SK-N-MC (cell line): ENCODE results near the gene TRNP1.
A peak's percentile ranks its signal among the peaks of the same experiment; 100 is the strongest.
"Not testable (repeated sequence)": the region's sequence is repeated elsewhere in the genome, so short reads cannot be mapped to it uniquely, and the experiment has no call there.

ENCODE experiments used
- DNase-seq: peaks from one replicate; pipeline ENCODE4 v3.0.0-alpha.2; 2011; ENCODE audit warnings: low read depth, low spot score
- H3K27ac ChIP-seq: fragments of 200-600 bp; sonication (generic); 2 replicates; pipeline ENCODE4 v1.5.1; 2016; ENCODE audit warnings: mixed run types
- H3K36me3 ChIP-seq: fragments of 200-600 bp; sonication (generic); 2 replicates; pipeline ENCODE4 v1.6.1; 2017; ENCODE audit warnings: antibody characterized with exemption, low read length, mixed read lengths; ENCODE audit not compliant: insufficient read depth
- H3K4me3 ChIP-seq: fragments of 200-600 bp; sonication (generic); 2 replicates; pipeline ENCODE4 v1.5.1; 2016
- H3K9ac ChIP-seq: fragments of 200-600 bp; sonication (generic); 2 replicates; pipeline ENCODE4 v1.8.0; 2017; ENCODE audit warnings: mixed run types, mixed read lengths; ENCODE audit not compliant: insufficient read length
- H3K9me3 ChIP-seq: fragments of 200-600 bp; sonication (generic); 2 replicates; pipeline ENCODE4 v1.6.1; 2017; ENCODE audit warnings: low read depth, mild to moderate bottlenecking, antibody characterized with exemption, low read length, moderate library complexity, mixed read lengths
- EZH2 ChIP-seq: fragments of 200-600 bp; sonication (generic); IDR thresholded peaks from one replicate; pipeline ENCODE4 v1.6.1; 2017; ENCODE audit warnings: antibody characterized with exemption
- FOXP2 ChIP-seq: optimal IDR thresholded peaks from 2 replicates; pipeline ENCODE3; 2011; ENCODE audit warnings: mild to moderate bottlenecking, moderate library complexity; ENCODE audit not compliant: insufficient read depth; ENCODE audit errors: extremely low read length, control extremely low read depth
- POLR2AphosphoS5 ChIP-seq: IDR thresholded peaks from 2 replicates; pipeline ENCODE4 v1.6.1; 2012; ENCODE audit warnings: mild to moderate bottlenecking, low read depth, low read length, borderline replicate concordance

Gene TRNP1

GRCh38 chr1:26993237-26994019 lies at the start of gene TRNP1:
Gene TRNP1, plus strand, starts transcription at chr1:26993692. Its CDS starts 95 bp downstream, at chr1:26993787.
- H3K9ac ChIP-seq, result peak within 1 kb of the TSS; percentile 45
- DNase-seq, result no peak
- H3K36me3 ChIP-seq, result no peaks in the 10 kb centered on the region
- TF ChIP-seq FOXP2 (no peak), POLR2AphosphoS5 (peak; percentile 55; the same call in 1 of the 2 replicates), EZH2 (no peak)
- peak within 1 kb of the TSS; percentile 88 for H3K4me3 ChIP-seq
- no peaks in the 10 kb centered on the region for H3K9me3 ChIP-seq
- no peak within 1 kb of the TSS for H3K27ac ChIP-seq

DNA sequence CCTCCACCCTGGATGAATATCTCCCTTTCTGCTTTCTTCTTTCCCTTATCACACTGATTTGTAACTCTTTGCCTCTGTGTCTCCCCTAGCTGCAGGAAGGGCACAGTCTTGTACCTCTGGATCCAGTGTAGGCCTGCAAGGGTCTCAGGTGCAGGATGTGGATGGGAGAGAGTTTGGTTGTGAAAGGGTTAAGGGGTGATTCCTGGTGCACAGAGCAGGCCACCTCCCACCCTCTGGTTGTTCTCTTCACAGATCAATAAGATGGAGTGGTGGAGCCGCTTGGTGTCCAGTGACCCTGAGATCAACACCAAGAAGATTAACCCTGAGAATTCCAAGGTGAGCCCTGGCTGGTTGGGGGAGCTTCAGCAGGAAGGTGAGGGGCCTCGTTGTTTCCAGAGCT lies 48.4 kb upstream of the TRNP1 start:
- Histone ChIP-seq H3K36me3 (peaks cover 52% of the 10 kb centered on the region), H3K4me3 (no peak overlapping the region), H3K9ac (no peak overlapping the region), H3K27ac (no peak overlapping the region), H3K9me3 (no peaks in the 10 kb centered on the region)
- DNase-seq, result no peak
- TF ChIP-seq EZH2 (no peak), POLR2AphosphoS5 (no peak), FOXP2 (no peak)

GRCh38 chr1:26945728-26946127 lies 47.8 kb upstream of the TRNP1 start:
- no peak overlapping the region for H3K9ac ChIP-seq
- no peak overlapping the region for H3K27ac ChIP-seq
- no peak for DNase-seq
- no peak overlapping the region for H3K4me3 ChIP-seq
- peaks cover 52% of the 10 kb centered on the region for H3K36me3 ChIP-seq
- H3K9me3 ChIP-seq, result no peaks in the 10 kb centered on the region
- TF ChIP-seq EZH2 (no peak), POLR2AphosphoS5 (no peak), FOXP2 (no peak)

GRCh38 chr1:26946270-26946669 lies 47.2 kb upstream of the TRNP1 start:
- DNase-seq, result no peak
- H3K27ac ChIP-seq, result no peak overlapping the region
- no peak overlapping the region for H3K9ac ChIP-seq
- TF ChIP-seq FOXP2 (no peak), POLR2AphosphoS5 (no peak), EZH2 (no peak)
- H3K9me3 ChIP-seq, result no peaks in the 10 kb centered on the region
- peaks cover 50% of the 10 kb centered on the region for H3K36me3 ChIP-seq
- no peak overlapping the region for H3K4me3 ChIP-seq

GRCh38 chr1:26948725-26949057 lies 44.8 kb upstream of the TRNP1 start:
- H3K9me3 ChIP-seq, H3K9ac ChIP-seq: not testable (repeated sequence)
- peaks cover 26% of the 10 kb centered on the region for H3K36me3 ChIP-seq

DNA sequence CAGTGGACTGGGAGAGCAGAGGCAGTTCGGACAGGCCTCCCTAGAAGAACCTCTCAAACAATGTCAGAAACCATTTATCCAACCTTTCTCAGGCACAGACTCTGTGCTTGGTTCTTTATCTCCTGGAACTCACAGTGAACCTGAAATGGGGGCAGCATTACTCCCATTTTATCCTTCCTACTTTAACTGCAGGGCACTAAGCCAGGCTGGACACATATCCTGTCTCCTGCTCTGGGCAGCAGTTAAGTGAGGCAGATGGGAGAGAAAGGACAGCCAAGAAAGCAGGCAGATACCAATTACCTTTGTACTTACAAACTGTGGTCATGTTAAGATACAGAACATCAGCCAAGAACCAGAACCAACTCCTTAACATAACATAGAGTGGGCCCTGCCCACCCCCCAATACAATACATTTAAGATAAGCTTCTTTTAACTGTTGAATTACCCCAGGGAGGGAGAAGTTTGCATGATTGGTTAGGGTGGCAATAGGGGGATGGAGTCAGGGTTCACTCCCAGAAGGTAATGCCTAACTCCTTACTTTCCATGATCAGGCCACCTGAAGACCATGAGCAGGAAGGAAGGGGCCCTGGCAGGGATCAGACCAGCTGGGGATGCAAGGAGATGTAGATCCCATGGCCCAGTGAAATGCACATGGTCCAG lies 44.1 kb upstream of the TRNP1 start:
- Histone ChIP-seq H3K36me3 (peaks cover 22% of the 10 kb centered on the region), H3K9ac (no peak overlapping the region), H3K4me3 (no peak overlapping the region), H3K9me3 (no peaks in the 10 kb centered on the region), H3K27ac (no peak overlapping the region)
- no peak for DNase-seq
- TF ChIP-seq POLR2AphosphoS5 (0 out of 2 replicates have a peak, but pooled peaks have one; percentile 16), FOXP2 (no peak)

More at GRCh38 chr1:26948725-26949057, 44.8 kb upstream of the TRNP1 start:
- not testable (repeated sequence) for H3K4me3 ChIP-seq, DNase-seq, H3K27ac ChIP-seq

- Histone ChIP-seq H3K4me3 (no peak overlapping the region), H3K9ac (no peak overlapping the region), H3K9me3 (no peaks in the 10 kb centered on the region), H3K36me3 (peaks cover 21% of the 10 kb centered on the region), H3K27ac (no peak overlapping the region)
- TF ChIP-seq FOXP2, result no peak
- TF ChIP-seq EZH2, result no peak
- TF ChIP-seq POLR2AphosphoS5, result no peak; the same call in 1 of the 2 replicates
- no peak for DNase-seq
Measured at GRCh38 chr1:26949926-26950319, 43.6 kb upstream of the TRNP1 start.

DNA sequence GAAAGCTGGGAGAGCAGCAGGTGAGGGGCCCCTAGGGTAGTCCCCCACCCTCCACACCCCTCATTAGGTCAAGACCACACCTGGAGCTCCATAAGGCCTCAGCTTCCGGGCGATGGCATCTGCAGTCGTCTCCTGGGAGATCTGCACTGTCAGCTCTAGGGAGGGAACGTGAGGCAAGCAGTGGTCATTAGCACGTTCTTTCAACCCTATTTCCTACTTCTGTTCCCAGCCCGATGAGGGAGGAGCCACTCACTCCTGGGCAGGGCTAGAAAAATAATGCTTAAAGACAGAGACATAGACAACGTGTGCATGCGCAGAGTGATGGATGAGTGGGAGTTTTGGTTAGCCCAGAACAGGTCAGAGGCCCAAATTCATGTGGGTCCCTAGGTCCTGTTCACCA lies 42.9 kb upstream of the TRNP1 start:
- DNase-seq, result no peak
- Histone ChIP-seq H3K36me3 (peaks cover 15% of the 10 kb centered on the region), H3K4me3 (no peak overlapping the region), H3K27ac (no peak overlapping the region), H3K9ac (no peak overlapping the region), H3K9me3 (no peaks in the 10 kb centered on the region)
- no peak for TF ChIP-seq EZH2
- no peak for TF ChIP-seq POLR2AphosphoS5
- no peak for TF ChIP-seq FOXP2
